GM12891 (cell line): ENCODE data around the gene JAM3.

Experiments used
- DNase-seq: peaks from one replicate; pipeline ENCODE4 v3.0.0; 2011; ENCODE audit warnings: low spot score; ENCODE audit not compliant: insufficient read length
- FAIRE-seq: peaks from 2 replicates; lab custom pipeline; 2011; peaks lifted over from hg19 to GRCh38; lab: Jason Lieb, UNC
- PAX5 ChIP-seq: IDR thresholded peaks from 2 replicates; pipeline ENCODE4 v1.6.1; 2011; ENCODE audit warnings: low read length, moderate library complexity, mild to moderate bottlenecking; ENCODE audit not compliant: insufficient read depth, severe bottlenecking
- POLR2A ChIP-seq: IDR thresholded peaks from 2 replicates; pipeline ENCODE4 v1.6.1; 2011; ENCODE audit warnings: low read depth, low read length, control low read depth
- POLR2AphosphoS5 ChIP-seq: IDR thresholded peaks from 2 replicates; pipeline ENCODE4 v1.6.1; 2011; ENCODE audit warnings: low read depth, low read length, control low read depth
- POU2F2 ChIP-seq: IDR thresholded peaks from 2 replicates; pipeline ENCODE4 v1.6.1; 2011; ENCODE audit warnings: low read depth, mild to moderate bottlenecking, control low read depth, low read length, moderate library complexity
- SPI1 ChIP-seq: IDR thresholded peaks from 2 replicates; pipeline ENCODE4 v1.6.1; 2011; ENCODE audit warnings: low read depth, low read length, control low read depth
- TAF1 ChIP-seq: IDR thresholded peaks from 2 replicates; pipeline ENCODE4 v1.6.1; 2011; ENCODE audit warnings: low read depth, low read length, control low read depth

JAM3 gene

DNA sequence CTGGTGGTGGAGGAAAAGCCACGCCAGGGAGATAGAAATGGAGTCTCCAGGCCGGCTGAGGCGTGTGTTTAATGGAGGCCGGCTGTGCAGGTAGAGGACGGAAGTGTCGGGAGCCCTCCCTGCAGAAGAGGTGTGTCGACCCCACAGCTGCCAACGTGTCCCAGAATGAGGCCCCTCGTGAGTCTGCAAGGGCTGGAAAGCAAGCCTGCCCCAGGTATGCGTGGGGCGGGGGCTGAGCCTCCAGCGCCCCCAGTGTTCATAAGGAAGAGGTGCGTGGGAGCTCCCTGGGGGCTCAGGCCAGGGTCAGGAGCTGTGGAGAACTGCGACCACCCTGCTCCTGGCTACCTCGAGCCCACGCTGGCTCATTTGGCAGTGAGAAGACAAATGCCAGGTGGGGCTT is 38.0 kb upstream of the JAM3 start:
- no peak for DNase-seq
- FAIRE-seq, result no peak
- TF ChIP-seq PAX5, result no peak
- TF ChIP-seq POLR2A, result no peak
- no peak for TF ChIP-seq SPI1
- TF ChIP-seq TAF1, result no peak
- TF ChIP-seq POLR2AphosphoS5, result no peak
- TF ChIP-seq POU2F2, result no peak

DNA sequence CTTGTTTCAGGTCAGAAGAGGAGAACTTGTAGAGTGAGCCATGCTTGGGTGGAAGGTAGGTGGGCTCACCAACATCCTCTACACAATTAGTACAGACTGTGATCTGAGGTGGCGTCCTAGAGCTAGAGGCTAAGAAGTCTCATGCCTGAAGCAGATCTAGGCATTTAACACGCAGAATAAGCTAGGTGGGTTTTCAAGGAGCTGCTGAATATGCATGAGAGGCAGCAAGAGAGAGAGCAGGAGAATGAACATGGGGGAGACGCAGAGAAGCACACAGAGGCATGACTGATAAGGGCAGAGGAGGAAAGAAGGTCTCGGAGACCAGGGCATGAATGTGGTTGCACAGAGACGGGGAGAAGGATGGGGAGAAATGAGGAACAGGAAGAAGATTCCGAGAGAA is 36.8 kb upstream of the JAM3 start:
- FAIRE-seq (no peak), DNase-seq (no peak)
- no peak for TF ChIP-seq TAF1
- TF ChIP-seq SPI1, result no peak
- no peak for TF ChIP-seq PAX5
- TF ChIP-seq POLR2AphosphoS5, result no peak
- no peak for TF ChIP-seq POLR2A
- no peak for TF ChIP-seq POU2F2

DNA sequence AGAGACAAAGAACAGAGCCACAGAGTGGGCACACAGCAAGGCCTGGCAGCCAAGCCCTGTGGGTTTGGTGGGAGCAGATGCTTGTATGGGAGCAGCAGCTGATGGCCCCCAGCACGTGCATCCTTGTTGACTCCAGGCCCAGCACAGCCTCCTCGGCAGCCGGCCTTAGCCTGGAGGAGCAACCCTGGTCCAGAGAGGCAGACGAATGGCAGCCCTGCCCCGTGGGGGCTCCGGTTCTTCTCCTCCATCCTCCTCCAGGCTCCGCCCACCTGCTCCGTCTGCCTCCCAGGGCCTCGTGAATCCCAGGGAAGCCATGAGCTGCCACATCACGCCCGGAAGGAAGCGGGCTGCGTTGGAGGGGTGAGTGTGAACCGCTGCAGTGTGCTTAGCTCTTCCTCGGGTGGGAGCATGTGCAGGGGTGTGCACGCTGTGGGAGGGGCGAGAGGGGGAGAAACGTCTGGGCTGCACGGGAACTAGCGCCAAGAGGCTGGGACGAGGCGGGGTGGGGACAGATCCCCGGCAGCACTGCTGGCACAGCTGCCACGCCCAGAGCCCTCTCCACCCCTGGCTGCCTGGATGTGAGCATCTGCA is 36.3 kb upstream of the JAM3 start:
- no peak for TF ChIP-seq POLR2AphosphoS5
- no peak for TF ChIP-seq SPI1
- no peak for TF ChIP-seq TAF1
- no peak for TF ChIP-seq POU2F2
- no peak for TF ChIP-seq POLR2A
- TF ChIP-seq PAX5, result no peak
- FAIRE-seq (no peak), DNase-seq (no peak)

DNA sequence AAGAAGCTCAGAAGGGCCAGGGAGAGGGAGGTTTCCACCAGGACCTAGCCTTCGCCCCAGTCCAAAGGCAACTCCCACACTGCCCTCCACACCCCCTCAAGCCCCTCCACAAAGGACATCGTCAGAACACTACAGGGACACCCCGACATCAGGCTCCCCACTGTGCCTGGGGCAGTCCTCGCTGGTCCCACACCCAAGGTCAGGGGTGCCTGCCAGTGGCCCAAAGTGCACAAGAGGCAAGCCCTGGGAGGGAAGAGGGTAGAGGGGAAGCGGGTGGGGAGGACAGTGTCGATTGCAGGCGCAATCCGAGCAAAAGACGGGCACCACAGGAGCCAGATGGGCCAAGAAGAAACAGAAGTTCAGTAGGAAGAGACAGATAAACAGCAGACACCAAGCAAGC is 35.6 kb upstream of the JAM3 start:
- TF ChIP-seq POLR2A, result no peak
- TF ChIP-seq POU2F2, result no peak
- no peak for TF ChIP-seq PAX5
- no peak for TF ChIP-seq SPI1
- no peak for DNase-seq
- FAIRE-seq, result no peak

DNA sequence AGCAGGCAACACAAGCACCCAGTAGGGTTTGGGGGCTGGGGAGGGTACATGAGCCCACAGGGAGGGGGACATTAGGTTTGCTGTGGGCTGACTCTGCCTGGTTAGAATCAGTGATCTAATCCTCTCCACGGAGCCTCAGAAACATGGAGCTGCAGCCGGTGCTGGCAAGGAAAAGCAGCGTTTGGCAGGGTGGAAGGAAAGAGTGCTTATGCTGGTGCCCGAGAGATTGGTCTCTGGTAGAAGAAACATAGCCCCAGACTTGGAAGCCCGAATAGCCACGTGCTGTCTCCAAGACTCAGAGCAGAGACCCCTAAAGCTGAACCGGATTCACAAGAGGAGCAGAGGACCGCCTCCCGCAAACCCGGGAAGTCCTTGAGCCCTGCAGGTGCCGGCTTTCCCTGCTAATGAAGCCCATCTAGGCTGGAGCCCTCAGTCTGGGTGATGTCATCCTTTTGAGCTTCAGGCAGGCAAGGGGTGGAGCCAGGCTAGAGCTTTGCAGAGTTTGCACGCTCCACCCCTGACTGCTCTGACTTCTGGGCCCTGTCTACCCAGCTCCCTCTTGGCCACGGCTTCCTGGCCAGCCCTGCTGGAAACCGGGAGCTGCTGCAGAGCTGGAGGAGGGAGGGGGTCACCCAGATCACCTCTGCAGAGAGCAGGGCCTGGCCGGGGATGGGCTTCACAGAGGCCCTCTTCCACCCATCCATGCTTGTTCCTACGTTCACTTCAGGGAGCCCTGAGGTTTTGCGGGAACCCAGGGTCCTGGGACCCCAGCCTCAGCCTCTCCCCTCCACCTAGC is 35.0 kb upstream of the JAM3 start:
- peak; percentile 94 for FAIRE-seq
- DNase-seq, result peak; percentile 78
- TF ChIP-seq PAX5, result no peak
- TF ChIP-seq POLR2A, result no peak
- TF ChIP-seq SPI1, result no peak
- no peak for TF ChIP-seq TAF1
- no peak for TF ChIP-seq POU2F2
- no peak for TF ChIP-seq POLR2AphosphoS5

DNA sequence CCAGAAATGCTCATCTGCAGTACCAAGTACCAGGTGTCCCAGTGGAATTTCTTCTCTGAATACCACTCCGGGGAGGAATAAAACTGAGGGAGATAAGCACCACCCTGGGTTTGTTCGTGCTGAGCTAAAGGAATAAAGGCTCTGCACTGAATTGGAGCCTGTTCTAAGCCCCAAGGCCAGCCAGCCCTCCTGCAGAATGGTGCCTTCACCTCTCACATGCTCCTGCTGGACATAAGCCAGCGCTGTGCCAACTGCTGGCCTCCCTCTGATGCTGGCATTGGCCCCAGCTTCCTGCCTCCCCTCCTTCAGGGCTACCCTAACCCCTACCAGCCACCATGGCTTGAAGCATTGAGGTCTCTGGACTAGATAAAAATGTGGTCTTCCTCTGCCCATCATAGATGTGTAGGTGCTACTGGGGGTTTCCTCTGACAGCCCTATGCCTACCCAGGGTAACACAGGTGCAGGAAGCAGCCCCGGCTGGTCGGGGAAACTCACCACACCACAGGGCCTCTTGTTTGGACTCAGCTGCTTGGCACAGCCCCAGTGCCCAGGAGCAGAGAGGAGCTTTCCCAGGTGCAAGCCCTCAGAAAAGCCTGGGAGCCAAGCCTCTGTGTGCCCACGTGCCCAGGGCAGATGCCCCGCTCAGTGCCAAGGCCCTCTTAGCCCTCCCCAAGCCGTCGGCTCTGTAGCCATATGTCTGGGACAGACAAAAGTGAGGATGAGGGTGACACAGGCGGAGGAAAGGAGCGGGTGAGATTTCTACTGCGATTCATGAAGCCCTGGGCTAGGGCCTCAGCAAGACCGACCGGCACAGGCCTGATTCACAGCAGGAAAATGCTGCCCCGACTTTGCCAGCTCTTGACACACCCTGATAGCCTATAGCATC is 34.1 kb upstream of the JAM3 start:
- FAIRE-seq (no peak), DNase-seq (no peak)
- TF ChIP-seq POLR2A (no peak), POLR2AphosphoS5 (no peak), PAX5 (no peak), TAF1 (no peak), POU2F2 (no peak), SPI1 (no peak)

DNA sequence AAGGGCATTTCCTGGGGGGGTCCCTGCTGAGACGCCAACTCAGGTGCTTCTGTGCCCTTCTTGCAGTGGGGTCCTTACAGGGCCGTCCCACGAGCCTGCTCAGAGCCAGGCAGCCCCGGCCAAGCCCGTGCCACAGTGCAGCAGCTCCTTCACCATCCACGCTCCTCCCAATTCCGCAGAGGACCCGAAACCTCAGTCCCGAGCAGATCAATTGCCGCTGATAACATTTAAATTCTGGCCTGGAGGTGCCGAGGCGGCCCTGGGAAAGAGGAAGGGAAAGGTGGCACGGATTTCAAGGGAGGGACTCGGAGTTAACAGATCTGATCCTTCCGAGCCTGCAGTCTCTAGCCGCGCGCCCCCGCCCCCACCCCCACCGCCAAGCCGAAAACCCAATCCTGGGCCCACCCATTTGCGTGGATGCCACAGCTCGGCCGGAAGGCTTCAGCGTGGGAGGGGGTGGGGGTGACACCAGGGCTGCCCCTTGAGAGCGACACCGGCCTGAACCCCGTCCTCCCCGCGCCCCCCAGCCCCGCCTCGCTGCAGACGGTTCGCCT is 32.3 kb upstream of the JAM3 start:
- no peak for DNase-seq
- no peak for TF ChIP-seq POU2F2
- TF ChIP-seq POLR2AphosphoS5, result no peak
- TF ChIP-seq PAX5, result no peak
- TF ChIP-seq POLR2A, result no peak
- TF ChIP-seq SPI1, result no peak
- no peak for TF ChIP-seq TAF1
- no peak for FAIRE-seq

DNA sequence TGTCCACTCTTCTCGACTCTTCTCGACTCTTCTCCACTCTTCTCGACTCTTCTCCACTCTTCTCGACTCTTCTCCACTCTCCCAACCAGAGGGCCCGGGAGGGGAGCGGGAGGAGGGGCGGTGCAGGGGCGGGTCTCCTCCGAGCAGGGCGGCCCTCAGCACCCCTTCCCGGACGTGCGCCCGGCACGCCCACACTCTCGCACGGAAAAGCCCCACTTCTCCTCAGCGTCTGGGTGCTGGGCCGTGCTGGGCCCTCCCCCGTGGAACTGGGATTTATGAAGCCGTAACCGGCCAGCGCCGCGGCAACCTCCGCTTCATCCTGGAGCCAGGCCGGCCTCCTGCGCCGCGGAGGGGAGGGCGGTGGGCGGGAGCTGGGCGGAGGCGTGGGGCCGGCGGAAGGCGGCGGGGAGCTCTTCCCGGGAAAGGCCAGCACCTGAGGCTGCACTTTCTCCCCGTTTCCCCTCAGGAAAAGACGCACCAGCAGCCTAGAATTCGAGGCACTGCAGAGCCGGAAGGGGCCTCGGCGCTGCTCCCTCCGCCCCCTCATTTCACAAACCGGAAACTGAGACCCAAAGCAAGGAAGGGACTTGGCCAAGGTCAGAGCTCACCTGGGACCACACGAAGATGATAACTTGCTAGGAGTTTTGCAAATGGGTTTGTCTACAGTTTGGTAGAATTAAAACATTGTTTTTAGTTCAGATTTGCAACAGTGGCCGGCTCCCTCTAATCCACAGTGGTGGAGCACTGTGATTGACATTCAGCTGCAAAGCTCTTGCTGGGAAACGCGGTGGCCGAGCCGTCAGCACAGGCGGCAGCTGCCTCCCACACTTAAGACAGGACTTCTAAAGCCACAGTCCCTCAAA is 31.6 kb upstream of the JAM3 start:
- DNase-seq (peak; percentile 59), FAIRE-seq (peak; percentile 95)
- TF ChIP-seq TAF1 (no peak), POLR2A (no peak), SPI1 (0 out of 2 replicates have a peak, but pooled peaks have one; percentile 7)
